Calu3 (cell line): Measurements from ENCODE around the gene S100A7A. TPM values are rescaled to one million over a fixed set of nuclear protein-coding genes. Genes with fewer than 3 reads are reported as not detected.

Experiments used
- BruUV-seq: library from RNA; stranded (reverse); fragments of 400-500 nt; replicated peaks from 2 replicates; lab custom pipeline; 2021; lab: Mats Ljungman, UMichigan
- CTCF ChIA-PET: fragments of 300-600 bp; sonication (Branson Sonifier 250); formaldehyde crosslinking; loops from one replicate; lab custom pipeline; 2022; ENCODE audit warnings: antibody characterized with exemption; lab: Charles Lee
- DNase-seq: peaks from one replicate; pipeline ENCODE4 v3.0.0; 2022
- H3K27ac Mint-ChIP-seq: one replicate; pipeline ENCODE4 v1.8.0; 2022; ENCODE audit warnings: mixed read lengths; ENCODE audit not compliant: unreplicated experiment
- H3K27me3 Mint-ChIP-seq: one replicate; pipeline ENCODE4 v1.8.0; 2022; ENCODE audit warnings: mixed read lengths; ENCODE audit not compliant: unreplicated experiment
- H3K36me3 Mint-ChIP-seq: one replicate; pipeline ENCODE4 v1.8.0; 2022; ENCODE audit warnings: mild to moderate bottlenecking, moderate library complexity, mixed read lengths; ENCODE audit not compliant: insufficient read depth, unreplicated experiment
- H3K4me1 Mint-ChIP-seq: one replicate; pipeline ENCODE4 v1.8.0; 2022; ENCODE audit warnings: mild to moderate bottlenecking, low read depth, mixed read lengths; ENCODE audit not compliant: unreplicated experiment
- H3K4me3 Mint-ChIP-seq: one replicate; pipeline ENCODE4 v1.8.0; 2022; ENCODE audit warnings: mild to moderate bottlenecking, low read depth, moderate library complexity, mixed read lengths; ENCODE audit not compliant: unreplicated experiment
- H3K9me3 Mint-ChIP-seq: one replicate; pipeline ENCODE4 v1.8.0; 2022; ENCODE audit warnings: low read depth, mixed read lengths; ENCODE audit not compliant: unreplicated experiment
- CTCF ChIP-seq: fragments of 200-600 bp; IDR thresholded peaks from one replicate; pipeline ENCODE4 v1.8.0; 2022; ENCODE audit warnings: antibody characterized with exemption; ENCODE audit not compliant: unreplicated experiment
- intact Hi-C: fragments of 100-400 bp; cut with micrococcal nuclease; formaldehyde crosslinking; loops from one replicate; pipeline ENCODE4 v1.10.0; 2022; ENCODE audit not compliant: unreplicated experiment
- total RNA-seq: library from RNA; stranded (reverse); gene quantifications from 2 replicates; pipeline ENCODE4 v1.2.3, GENCODE V29; 2022

S100A7A gene
- total RNA-seq, 1 experiment from 2014 or later: not detected

GRCh38 chr1:153401461-153401860 is 14.9 kb upstream of the S100A7A start:
- DNase-seq: no peak
- no peaks in the 10 kb centered on the region for H3K4me1 Mint-ChIP-seq
- intact Hi-C loops: no loop called here
- no peaks in the 10 kb centered on the region for H3K36me3 Mint-ChIP-seq
- no peak overlapping the region for H3K27ac Mint-ChIP-seq
- H3K4me3 Mint-ChIP-seq: no peak overlapping the region
- BruUV-seq: no TSS peak
- TF ChIP-seq CTCF: no peak
- CTCF ChIA-PET: no interaction called here
- H3K27me3 Mint-ChIP-seq: peaks cover 99% of the 10 kb centered on the region
- H3K9me3 Mint-ChIP-seq: no peaks in the 10 kb centered on the region

- no peaks in the 10 kb centered on the region for H3K36me3 Mint-ChIP-seq
- TF ChIP-seq CTCF: no peak
- peaks cover 99% of the 10 kb centered on the region for H3K27me3 Mint-ChIP-seq
- CTCF ChIA-PET: interaction anchor here (0.5 to 0.7 kb wide), 2 partner anchors 913 to 948 kb away, joined by 3 read pairs; no protein-coding TSS in a partner anchor
- H3K4me3 Mint-ChIP-seq: no peak overlapping the region
- intact Hi-C loops: no loop called here
- H3K9me3 Mint-ChIP-seq: no peaks in the 10 kb centered on the region
- H3K4me1 Mint-ChIP-seq: no peaks in the 10 kb centered on the region
- no peak for DNase-seq
- H3K27ac Mint-ChIP-seq: no peak overlapping the region
- no TSS peak for BruUV-seq
Observed at GRCh38 chr1:153402226-153402625, 14.1 kb upstream of the S100A7A start.

- BruUV-seq: no TSS peak
- Mint-ChIP-seq H3K27ac (no peak overlapping the region), H3K4me1 (no peaks in the 10 kb centered on the region), H3K9me3 (no peaks in the 10 kb centered on the region), H3K36me3 (no peaks in the 10 kb centered on the region), H3K4me3 (no peak overlapping the region), H3K27me3 (peaks cover 99% of the 10 kb centered on the region)
- intact Hi-C loops: loop anchor here (1.0 kb wide), 1 partner anchor 50 kb away; no protein-coding TSS in a partner anchor
- CTCF ChIA-PET: interaction anchor here (0.9 kb wide), 1 partner anchor 46 kb away, joined by 3 read pairs; the partner anchor contains the start of gene S100A9
- TF ChIP-seq CTCF: no peak
- no peak for DNase-seq
Observed at GRCh38 chr1:153403421-153404085, 12.8 kb upstream of the S100A7A start.

- Mint-ChIP-seq H3K4me1 (no peaks in the 10 kb centered on the region), H3K36me3 (no peaks in the 10 kb centered on the region), H3K4me3 (no peak overlapping the region), H3K27me3 (peaks cover 99% of the 10 kb centered on the region), H3K9me3 (no peaks in the 10 kb centered on the region), H3K27ac (no peak overlapping the region)
- DNase-seq: no peak
- no TSS peak for BruUV-seq
- CTCF ChIA-PET: no interaction called here
- no peak for TF ChIP-seq CTCF
- intact Hi-C loops: loop anchor here (1.0 kb wide), 1 partner anchor 51 kb away; no protein-coding TSS in a partner anchor
Observed at GRCh38 chr1:153404086-153404635, 12.2 kb upstream of the S100A7A start.
